Heart left ventricle (tissue), 16 donors: ENCODE data around the gene MAP3K21. TPM values are rescaled to one million over a fixed set of nuclear protein-coding genes. Genes with fewer than 3 reads are reported as not detected.

ENCODE experiments used
- ATAC-seq, 4 donors: fragments of 200-7000 bp; cut with Tn5 transposase; one replicate each; pipeline ENCODE4 v1.9.1; 2020 to 2022; ENCODE audit warnings: moderate library complexity in 4 of 4, mild to moderate bottlenecking in 3 of 4, moderate number of reproducible peaks in 1 of 4
- DNase-seq, 5 donors: peaks; one replicate each; pipeline ENCODE4 v3.0.0-alpha.2; 2020
- H3K27ac ChIP-seq, 12 donors: fragments of 200-600 bp; sonication (generic) in 4 of 12; one replicate each; pipeline versions ENCODE4 v1.5.0 to v1.8.0; 2016 to 2022; ENCODE audit warnings: mild to moderate bottlenecking in 2 of 12
- H3K27me3 ChIP-seq, 9 donors: fragments of 200-600 bp; sonication (generic) in 2 of 9; one replicate each; pipeline versions ENCODE4 v1.5.1 to v1.8.0; 2016 to 2022; ENCODE audit warnings: mild to moderate bottlenecking in 3 of 9
- H3K36me3 ChIP-seq, 9 donors: fragments of 200-600 bp; sonication (generic) in 2 of 9; one replicate each; pipeline versions ENCODE4 v1.5.0 to v1.8.0; 2018 to 2022; ENCODE audit warnings: mild to moderate bottlenecking in 2 of 9
- H3K4me1 ChIP-seq, 12 donors: fragments of 200-600 bp; sonication (generic) in 4 of 12; one replicate each; pipeline versions ENCODE4 v1.5.0 to v1.8.0; 2016 to 2022; ENCODE audit warnings: mild to moderate bottlenecking in 3 of 12
- H3K4me3 ChIP-seq, 12 donors: fragments of 200-600 bp; sonication (generic) in 4 of 12; one replicate each; pipeline versions ENCODE4 v1.5.0 to v1.8.0; 2017 to 2022; ENCODE audit warnings: mild to moderate bottlenecking in 9 of 12, moderate library complexity in 4 of 12
- H3K9me3 ChIP-seq, 12 donors: fragments of 200-600 bp; sonication (generic) in 4 of 12; one replicate each; pipeline versions ENCODE4 v1.5.0 to v1.8.0; 2016 to 2022; ENCODE audit warnings: mild to moderate bottlenecking in 1 of 12
- POLR2A ChIP-seq, 2 donors: fragments of 450-650 bp; IDR thresholded peaks; one replicate each; pipeline ENCODE4 v1.6.1; 2017; ENCODE audit warnings: antibody characterized with exemption in 2 of 2, mild to moderate bottlenecking in 2 of 2, moderate library complexity in 2 of 2
- WGBS, 4 donors: extraction: QIAGEN DNeasy Blood & Tissue Kit in 2 of 4; methylation state at CpG; one replicate each; pipeline versions ENCODE4 v1.1.5 to v1.1.7; 2013 to 2018; 5-methylcytosine and 5-hydroxymethylcytosine counted together
- intact Hi-C, 10 donors: fragments of 100-400 bp; cut with DNase I; formaldehyde crosslinking; loops; one replicate each; pipeline versions ENCODE4 v1.11.1 to v1.14.2; 2022
- polyA plus RNA-seq, 2 donors: library from polyadenylated mRNA; stranded (reverse); fragments of 200-250 nt; gene quantifications; one replicate each; pipeline ENCODE4 v1.2.3, GENCODE V29; 2013
- total RNA-seq, 9 donors: library from RNA; depleted of rRNA in 2 of 9; stranded (reverse); fragments of >200 nt in 2 of 9; fragmentation: NEBNext Ultra II Directional in 3 of 9; extraction: Animal tissue kit (Norgen Biotek cat#: 25700) in 3 of 9; gene quantifications; one replicate each; pipeline versions ENCODE4 v1.1.0 to v1.2.4, GENCODE V29; 2016 to 2023
- TF ChIP-seq, protein P1 (sequence below), 12 donors: fragments of 200-600 bp; sonication (generic) in 4 of 12; IDR thresholded peaks; one replicate each; pipeline versions ENCODE4 v1.5.0 to v1.8.0; 2018 to 2022; ENCODE audit warnings: antibody characterized with exemption in 12 of 12, mild to moderate bottlenecking in 5 of 12
- donor health status: ischemic (EF 13 %, LVEDD 7.1; RV severe dilation, severe dysfunction).
- donor health status: healthy with polysubstance abuse.
- donor health status: DM: no; HTN: yes; CAD: no.
- donor health status: DM: no; HTN: no; CAD: no.
- donor health status: ischemic (EF 25% LVEDD 6.9; RV normal size, moderate dysfunction).
- donor health status: ischemic (EF 25% LVEDD 5.7; RV mildly dilated, moderate dysfunction).
- donor health status: healthy.
- donor health status: DM: yes; HTN: yes; CAD: no.
- donor health status: ischemic (EF 35%, LVEDD 5.7; RV mildly dilated, moderate dysfunction).
- donor health status: nonischemic (EF 11% LVEDD 7.7; RV severe dilation, severe dysfunction).
- donor health status: DM: yes; HTN: yes; CAD: no.
- donor health status: PGD.
- donor health status: ischemic (EF 29% LVEDD 5.4; RV normal size, mild dysfunction).
- donor health status: nonischemic (EF 23%, LVEDD 6.1; RV moderate dilation, normal function).

MAP3K21 gene
- total and polyA plus RNA-seq, 11 donors: 0.14 to 0.86 (median 0.23) TPM

DNA sequence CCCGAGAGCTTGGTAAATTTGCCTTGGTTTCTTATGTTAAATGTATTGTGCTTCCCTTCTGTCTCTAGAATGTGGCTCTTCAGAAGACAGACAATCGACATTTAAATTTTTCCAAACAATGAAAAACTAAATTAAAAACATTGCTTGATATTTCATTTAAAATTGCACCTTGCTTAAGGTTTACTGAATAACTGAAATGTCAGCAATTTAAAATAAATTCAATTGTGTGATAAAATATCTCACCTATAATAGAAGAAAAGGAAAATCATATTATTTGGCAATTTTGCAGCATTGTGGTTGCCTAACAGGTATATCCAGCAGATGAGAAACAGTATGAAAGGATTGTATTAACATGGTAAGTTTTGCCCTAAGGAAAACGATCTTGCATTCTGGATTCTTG lies 56.5 kb downstream of the MAP3K21 start:
- intact Hi-C loops: no loop called here
- Histone ChIP-seq H3K36me3 (no peaks in the 10 kb centered on the region), H3K4me1 (no peaks in the 10 kb centered on the region), H3K27me3 (no peaks in the 10 kb centered on the region), H3K27ac (no peak overlapping the region), H3K9me3 (peaks cover 0 to 13% (median 0%) of the 10 kb centered on the region in 12 donors), H3K4me3 (no peak overlapping the region)
- 61 to 96% (median 85%) methylated on average over 3 of the region's 3 CpGs for WGBS, 4 donors
- ATAC-seq (no peak), DNase-seq (no peak)
- TF ChIP-seq, protein P1, sequence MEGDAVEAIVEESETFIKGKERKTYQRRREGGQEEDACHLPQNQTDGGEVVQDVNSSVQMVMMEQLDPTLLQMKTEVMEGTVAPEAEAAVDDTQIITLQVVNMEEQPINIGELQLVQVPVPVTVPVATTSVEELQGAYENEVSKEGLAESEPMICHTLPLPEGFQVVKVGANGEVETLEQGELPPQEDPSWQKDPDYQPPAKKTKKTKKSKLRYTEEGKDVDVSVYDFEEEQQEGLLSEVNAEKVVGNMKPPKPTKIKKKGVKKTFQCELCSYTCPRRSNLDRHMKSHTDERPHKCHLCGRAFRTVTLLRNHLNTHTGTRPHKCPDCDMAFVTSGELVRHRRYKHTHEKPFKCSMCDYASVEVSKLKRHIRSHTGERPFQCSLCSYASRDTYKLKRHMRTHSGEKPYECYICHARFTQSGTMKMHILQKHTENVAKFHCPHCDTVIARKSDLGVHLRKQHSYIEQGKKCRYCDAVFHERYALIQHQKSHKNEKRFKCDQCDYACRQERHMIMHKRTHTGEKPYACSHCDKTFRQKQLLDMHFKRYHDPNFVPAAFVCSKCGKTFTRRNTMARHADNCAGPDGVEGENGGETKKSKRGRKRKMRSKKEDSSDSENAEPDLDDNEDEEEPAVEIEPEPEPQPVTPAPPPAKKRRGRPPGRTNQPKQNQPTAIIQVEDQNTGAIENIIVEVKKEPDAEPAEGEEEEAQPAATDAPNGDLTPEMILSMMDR (IDR thresholded peaks at IDR 0.05): no peak
- no peak for TF ChIP-seq POLR2A (IDR thresholded peaks at IDR 0.05)

DNA sequence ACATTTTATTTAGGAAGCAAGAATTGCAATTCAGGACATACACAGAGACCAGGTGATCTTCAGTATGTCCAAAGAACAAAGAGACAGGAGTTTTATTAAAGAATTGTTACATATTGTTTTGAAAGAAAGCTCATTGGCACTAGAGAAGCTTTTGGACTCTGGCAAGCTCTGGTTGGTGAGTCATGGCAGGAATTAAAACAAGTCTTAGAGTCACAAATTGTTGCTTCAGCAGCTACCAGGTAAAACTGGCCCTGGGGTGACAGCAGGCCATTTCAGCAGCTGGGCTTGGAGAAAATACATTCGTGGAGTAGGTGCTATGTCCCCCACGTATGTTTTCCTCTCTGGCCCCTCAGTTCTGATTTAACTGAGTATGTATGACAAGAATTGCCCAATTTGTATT lies 58.8 kb downstream of the MAP3K21 start:
- peaks cover 0 to 6% (median 0%) of the 10 kb centered on the region in 9 donors for H3K27me3 ChIP-seq
- no peaks in the 10 kb centered on the region for H3K36me3 ChIP-seq
- no peak for DNase-seq
- WGBS, 4 donors: 31 to 83% (median 69%) methylated on average over 2 of the region's 2 CpGs
- intact Hi-C loops: no loop called here
- no peak overlapping the region for H3K4me3 ChIP-seq
- H3K4me1 ChIP-seq: no peaks in the 10 kb centered on the region
- no peak for TF ChIP-seq POLR2A (IDR thresholded peaks at IDR 0.05)
- TF ChIP-seq, protein P1 (IDR thresholded peaks at IDR 0.05): no peak
- peaks cover 0 to 13% (median 0%) of the 10 kb centered on the region in 12 donors for H3K9me3 ChIP-seq
- no peak overlapping the region for H3K27ac ChIP-seq
- ATAC-seq: no peak

GRCh38 chr1:233387585-233387984 lies 60.1 kb downstream of the MAP3K21 start:
- intact Hi-C loops: no loop called here
- H3K9me3 ChIP-seq: peaks cover 0 to 12% (median 0%) of the 10 kb centered on the region in 12 donors
- H3K4me1 ChIP-seq: no peaks in the 10 kb centered on the region
- peaks cover 0 to 6% (median 0%) of the 10 kb centered on the region in 9 donors for H3K27me3 ChIP-seq
- DNase-seq (no peak), ATAC-seq (no peak)
- no peak overlapping the region for H3K4me3 ChIP-seq
- no peak overlapping the region for H3K27ac ChIP-seq
- no peaks in the 10 kb centered on the region for H3K36me3 ChIP-seq
- WGBS, 4 donors: 30 to 65% (median 60%) methylated on average over 3 of the region's 3 CpGs
- TF ChIP-seq, protein P1 (IDR thresholded peaks at IDR 0.05): no peak
- TF ChIP-seq POLR2A (IDR thresholded peaks at IDR 0.05): no peak

DNA sequence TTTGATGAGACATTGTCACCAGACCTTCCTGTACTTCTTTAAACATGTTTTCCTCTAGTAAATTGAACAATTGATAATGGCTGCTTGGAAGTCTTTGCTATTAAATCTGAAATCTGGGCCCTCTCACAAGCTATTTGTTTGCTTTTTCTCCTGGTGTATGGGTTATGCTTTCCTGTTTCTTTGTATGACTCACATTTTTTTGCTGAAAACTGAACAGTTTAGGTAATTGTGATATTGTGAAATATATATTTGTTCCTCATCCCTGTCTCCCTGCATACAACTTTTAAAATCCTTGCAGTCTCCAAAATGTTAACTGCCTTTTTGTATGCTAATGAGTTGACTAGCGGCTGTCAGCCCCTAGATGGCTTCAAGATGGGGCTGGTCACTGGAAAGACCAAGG lies 61.6 kb downstream of the MAP3K21 start:
- H3K27me3 ChIP-seq: peaks cover 0 to 16% (median 0%) of the 10 kb centered on the region in 9 donors
- no peak overlapping the region for H3K27ac ChIP-seq
- WGBS, 4 donors: 67 to 86% (median 77%) methylated on average over 1 of the region's 1 CpG
- intact Hi-C loops: no loop called here
- DNase-seq: no peak
- no peaks in the 10 kb centered on the region for H3K36me3 ChIP-seq
- H3K4me1 ChIP-seq: peaks cover 0 to 4% (median 0%) of the 10 kb centered on the region in 12 donors
- no peak overlapping the region for H3K4me3 ChIP-seq
- TF ChIP-seq, protein P1 (IDR thresholded peaks at IDR 0.05): no peak
- TF ChIP-seq POLR2A (IDR thresholded peaks at IDR 0.05): no peak
- H3K9me3 ChIP-seq: peaks cover 0 to 3% (median 0%) of the 10 kb centered on the region in 12 donors
- no peak for ATAC-seq
